C4-2B (cell line): Measurements from ENCODE around the gene NPAS3.

Source experiments
- ZFX ChIP-seq: fragments of 450-650 bp; IDR thresholded peaks from 2 replicates; pipeline ENCODE4 v1.6.1; 2017
- TF ChIP-seq, protein P1 (sequence below): fragments of 450-650 bp; conservative IDR thresholded peaks from 2 replicates; pipeline ENCODE4 v1.5.1; 2017; ENCODE audit warnings: mild to moderate bottlenecking

DNA sequence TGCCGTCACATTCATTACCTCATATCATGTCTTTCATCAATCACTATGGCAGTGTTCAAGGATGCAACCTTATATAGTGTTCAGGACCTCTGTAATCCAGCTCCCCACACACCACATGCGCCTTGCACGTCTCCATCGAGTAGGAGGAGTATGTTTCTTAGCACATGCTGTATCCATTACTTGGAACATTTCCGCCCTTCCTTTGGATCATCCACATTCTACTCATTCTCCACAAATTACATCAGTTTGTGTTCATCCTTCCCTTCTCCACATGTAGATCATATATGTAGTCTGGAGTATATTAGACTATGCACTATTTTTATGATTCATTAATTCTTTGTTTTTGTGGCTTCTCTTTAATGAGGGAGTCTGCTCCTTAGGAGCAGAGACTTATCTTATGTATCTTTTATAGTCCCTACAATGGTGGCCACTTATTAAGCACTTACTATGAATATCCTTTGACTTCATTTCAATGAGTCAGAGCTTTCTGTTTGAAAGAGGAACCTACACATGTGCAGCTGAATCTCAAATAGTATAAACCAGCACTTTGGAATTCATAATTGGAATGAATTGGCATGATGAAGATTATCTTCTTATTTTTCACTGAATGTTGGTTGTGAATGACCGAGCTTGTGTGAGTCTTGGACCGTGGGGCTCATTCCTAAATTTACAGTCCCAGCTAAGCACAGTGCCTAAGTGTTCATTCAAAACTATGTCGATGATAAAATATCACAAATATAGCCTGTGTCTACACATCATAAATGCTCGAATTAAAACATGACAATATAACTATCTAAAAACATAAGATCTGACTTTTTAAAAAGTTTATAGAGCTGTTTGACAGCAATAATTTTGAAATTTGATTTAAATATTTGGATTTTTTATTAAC, 30.2 kb upstream of the NPAS3 start:
- TF ChIP-seq, protein P1, sequence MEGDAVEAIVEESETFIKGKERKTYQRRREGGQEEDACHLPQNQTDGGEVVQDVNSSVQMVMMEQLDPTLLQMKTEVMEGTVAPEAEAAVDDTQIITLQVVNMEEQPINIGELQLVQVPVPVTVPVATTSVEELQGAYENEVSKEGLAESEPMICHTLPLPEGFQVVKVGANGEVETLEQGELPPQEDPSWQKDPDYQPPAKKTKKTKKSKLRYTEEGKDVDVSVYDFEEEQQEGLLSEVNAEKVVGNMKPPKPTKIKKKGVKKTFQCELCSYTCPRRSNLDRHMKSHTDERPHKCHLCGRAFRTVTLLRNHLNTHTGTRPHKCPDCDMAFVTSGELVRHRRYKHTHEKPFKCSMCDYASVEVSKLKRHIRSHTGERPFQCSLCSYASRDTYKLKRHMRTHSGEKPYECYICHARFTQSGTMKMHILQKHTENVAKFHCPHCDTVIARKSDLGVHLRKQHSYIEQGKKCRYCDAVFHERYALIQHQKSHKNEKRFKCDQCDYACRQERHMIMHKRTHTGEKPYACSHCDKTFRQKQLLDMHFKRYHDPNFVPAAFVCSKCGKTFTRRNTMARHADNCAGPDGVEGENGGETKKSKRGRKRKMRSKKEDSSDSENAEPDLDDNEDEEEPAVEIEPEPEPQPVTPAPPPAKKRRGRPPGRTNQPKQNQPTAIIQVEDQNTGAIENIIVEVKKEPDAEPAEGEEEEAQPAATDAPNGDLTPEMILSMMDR: no peak
- no peak for TF ChIP-seq ZFX
